OCI-LY3 (cell line): ENCODE data around the gene TADA3.

Experiments used
- H2AFZ ChIP-seq: fragments of 200-600, 300-600 bp; shearing (Covaris generic); 2 replicates; pipeline ENCODE4 v1.6.0; 2014; ENCODE audit warnings: antibody characterized with exemption, low read depth, low read length
- H3K27ac ChIP-seq: fragments of 200-600, 300-600 bp; sonication (generic); 2 replicates; pipeline ENCODE4 v1.5.1; 2014; ENCODE audit warnings: mild to moderate bottlenecking, low read length, moderate library complexity, mixed read lengths
- H3K27me3 ChIP-seq: fragments of 200-600, 300-600 bp; sonication (generic); 2 replicates; pipeline ENCODE4 v1.6.1; 2014; ENCODE audit warnings: low read depth, low read length, mixed read lengths
- H3K36me3 ChIP-seq: fragments of 200-600, 300-600 bp; sonication (generic); replicated peaks from 2 replicates; pipeline ENCODE3; 2014; ENCODE audit warnings: low read depth, low read length, mixed read lengths
- H3K4me1 ChIP-seq: fragments of 300-600, 200-600 bp; sonication (generic); 2 replicates; pipeline ENCODE4 v1.6.1; 2014; ENCODE audit warnings: low read length, mixed read lengths
- H3K4me2 ChIP-seq: fragments of 200-600, 300-600 bp; sonication (generic); 2 replicates; pipeline ENCODE4 v1.6.1; 2014; ENCODE audit warnings: low read length, mixed read lengths
- H3K4me3 ChIP-seq: fragments of 300-600, 200-600 bp; sonication (generic); 2 replicates; pipeline ENCODE4 v1.5.1; 2014; ENCODE audit warnings: antibody characterized with exemption, mild to moderate bottlenecking, low read length, moderate library complexity
- H3K79me2 ChIP-seq: fragments of 300-600, 200-600 bp; shearing (Covaris generic); 2 replicates; pipeline ENCODE4 v1.6.1; 2014; ENCODE audit warnings: mild to moderate bottlenecking, low read length, mixed read lengths
- H3K9ac ChIP-seq: fragments of 300-600, 200-600 bp; shearing (Covaris generic); 2 replicates; pipeline ENCODE4 v1.6.0; 2014; ENCODE audit warnings: mild to moderate bottlenecking, low read length, moderate library complexity
- H3K9me3 ChIP-seq: fragments of 200-600, 300-600 bp; shearing (Covaris generic); 2 replicates; pipeline ENCODE4 v1.6.1; 2014; ENCODE audit warnings: low read length, mixed read lengths; ENCODE audit not compliant: insufficient read depth
- H4K20me1 ChIP-seq: fragments of 200-600, 300-600 bp; sonication (generic); 2 replicates; pipeline ENCODE4 v1.6.1; 2016; ENCODE audit warnings: low read length, mixed read lengths; ENCODE audit not compliant: insufficient read depth
- EZH2phosphoT487 ChIP-seq: fragments of 200-600 bp; shearing (Covaris generic); IDR thresholded peaks from 2 replicates; pipeline ENCODE4 v1.6.1; 2018; ENCODE audit warnings: antibody characterized with exemption, mixed run types, low read depth
- TF ChIP-seq, protein P1 (sequence below): fragments of 200-600, 300-600 bp; sonication (generic); IDR thresholded peaks from 2 replicates; pipeline ENCODE4 v1.5.1; 2014; ENCODE audit warnings: antibody characterized with exemption, low read length, low read depth

TADA3 gene

DNA sequence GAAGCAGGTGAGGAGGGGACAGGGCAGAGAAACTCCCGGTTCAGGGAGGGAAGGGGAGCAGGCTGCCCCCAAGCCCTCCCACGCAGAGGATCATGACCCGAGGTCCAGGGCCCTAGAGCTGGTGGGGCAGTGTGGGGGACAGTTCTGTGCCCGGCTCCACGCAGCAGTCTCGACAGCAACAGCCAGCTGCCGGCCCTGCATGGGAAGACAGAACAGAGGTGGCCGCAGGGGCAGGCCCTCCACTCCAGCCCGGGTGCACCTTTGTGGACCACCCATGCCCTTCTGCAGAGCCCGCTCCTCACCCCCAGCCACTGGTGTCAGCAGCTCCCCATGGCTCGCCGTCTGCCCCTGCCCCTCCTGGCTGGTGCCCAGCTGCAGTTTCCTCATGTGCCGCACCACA is 34.8 kb downstream of the TADA3 start:
- no peaks in the 10 kb centered on the region for H3K27me3 ChIP-seq
- no peak overlapping the region for H3K4me3 ChIP-seq
- no peak overlapping the region for H2AFZ ChIP-seq
- no peaks in the 10 kb centered on the region for H3K4me1 ChIP-seq
- H3K9ac ChIP-seq, result no peak overlapping the region
- H3K4me2 ChIP-seq, result no peak overlapping the region
- no peaks in the 10 kb centered on the region for H4K20me1 ChIP-seq
- peaks cover 4% of the 10 kb centered on the region for H3K36me3 ChIP-seq
- H3K79me2 ChIP-seq, result no peaks in the 10 kb centered on the region
- no peak overlapping the region for H3K27ac ChIP-seq
- no peaks in the 10 kb centered on the region for H3K9me3 ChIP-seq
- TF ChIP-seq, protein P1, sequence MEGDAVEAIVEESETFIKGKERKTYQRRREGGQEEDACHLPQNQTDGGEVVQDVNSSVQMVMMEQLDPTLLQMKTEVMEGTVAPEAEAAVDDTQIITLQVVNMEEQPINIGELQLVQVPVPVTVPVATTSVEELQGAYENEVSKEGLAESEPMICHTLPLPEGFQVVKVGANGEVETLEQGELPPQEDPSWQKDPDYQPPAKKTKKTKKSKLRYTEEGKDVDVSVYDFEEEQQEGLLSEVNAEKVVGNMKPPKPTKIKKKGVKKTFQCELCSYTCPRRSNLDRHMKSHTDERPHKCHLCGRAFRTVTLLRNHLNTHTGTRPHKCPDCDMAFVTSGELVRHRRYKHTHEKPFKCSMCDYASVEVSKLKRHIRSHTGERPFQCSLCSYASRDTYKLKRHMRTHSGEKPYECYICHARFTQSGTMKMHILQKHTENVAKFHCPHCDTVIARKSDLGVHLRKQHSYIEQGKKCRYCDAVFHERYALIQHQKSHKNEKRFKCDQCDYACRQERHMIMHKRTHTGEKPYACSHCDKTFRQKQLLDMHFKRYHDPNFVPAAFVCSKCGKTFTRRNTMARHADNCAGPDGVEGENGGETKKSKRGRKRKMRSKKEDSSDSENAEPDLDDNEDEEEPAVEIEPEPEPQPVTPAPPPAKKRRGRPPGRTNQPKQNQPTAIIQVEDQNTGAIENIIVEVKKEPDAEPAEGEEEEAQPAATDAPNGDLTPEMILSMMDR, result no peak
- TF ChIP-seq EZH2phosphoT487, result no peak

DNA sequence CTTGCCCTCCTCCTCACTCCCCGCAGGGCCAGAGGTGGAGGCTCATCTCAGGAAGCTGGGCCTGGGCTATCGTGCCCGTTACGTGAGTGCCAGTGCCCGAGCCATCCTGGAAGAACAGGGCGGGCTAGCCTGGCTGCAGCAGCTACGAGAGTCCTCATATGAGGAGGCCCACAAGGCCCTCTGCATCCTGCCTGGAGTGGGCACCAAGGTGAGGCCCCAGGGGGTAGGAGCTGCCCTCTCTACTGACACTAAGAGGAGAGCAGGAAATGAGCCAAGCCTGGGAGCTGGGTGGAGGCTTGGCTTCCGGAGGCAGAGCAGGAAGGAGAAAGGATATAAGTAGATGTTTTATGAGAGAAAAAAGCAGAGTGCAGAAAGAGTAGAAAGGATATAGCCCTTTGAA is 37.6 kb downstream of the TADA3 start:
- Histone ChIP-seq H4K20me1 (no peaks in the 10 kb centered on the region), H3K27me3 (no peaks in the 10 kb centered on the region), H3K9me3 (no peaks in the 10 kb centered on the region), H3K4me1 (peaks cover 8% of the 10 kb centered on the region), H3K36me3 (peaks cover 9% of the 10 kb centered on the region), H3K4me3 (no peak overlapping the region), H3K27ac (no peak overlapping the region), H3K79me2 (peaks cover 15% of the 10 kb centered on the region), H3K9ac (no peak overlapping the region), H3K4me2 (no peak overlapping the region), H2AFZ (no peak overlapping the region)
- TF ChIP-seq, protein P1, result no peak
- no peak for TF ChIP-seq EZH2phosphoT487

DNA sequence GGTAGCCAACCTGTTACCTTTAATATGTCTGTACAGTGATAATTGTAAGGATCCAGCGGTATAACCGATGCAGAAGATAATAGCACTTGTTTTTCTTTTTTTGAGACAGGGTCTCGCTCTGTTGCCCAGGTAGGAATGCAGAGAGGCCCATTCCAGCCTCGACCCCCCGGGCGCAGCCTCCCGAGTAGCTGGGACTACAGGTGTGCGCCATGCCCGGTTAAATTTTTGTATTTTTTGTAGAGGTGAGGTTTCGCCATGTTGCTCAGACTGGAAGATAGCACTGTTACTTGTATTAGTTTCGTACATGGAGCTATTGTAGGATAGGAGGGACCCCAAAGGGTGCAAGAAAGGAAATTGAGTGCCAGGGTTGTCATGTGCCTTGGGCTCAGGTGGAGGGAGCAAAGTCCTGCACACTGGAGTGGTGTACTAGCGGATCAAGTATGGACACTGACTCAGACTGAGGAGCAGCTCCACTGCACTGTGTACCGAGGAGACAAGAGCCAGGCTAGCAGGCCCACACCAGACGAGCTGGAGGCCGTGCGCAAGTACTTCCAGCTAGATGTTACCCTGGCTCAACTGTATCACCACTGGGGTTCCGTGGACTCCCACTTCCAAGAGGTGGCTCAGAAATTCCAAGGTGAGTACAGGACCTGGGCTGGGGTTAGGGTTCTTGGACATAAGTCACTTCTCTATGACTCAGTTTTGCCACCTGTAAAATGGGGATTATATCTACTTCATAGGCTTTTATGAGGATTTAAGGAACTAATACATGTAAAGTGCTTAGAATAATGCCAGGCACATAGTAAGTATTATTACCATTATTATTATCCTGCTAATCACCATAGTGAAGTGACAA is 41.5 kb downstream of the TADA3 start:
- Histone ChIP-seq H3K4me2 (peak overlapping the region; percentile 92), H3K27ac (peak overlapping the region; percentile 72), H3K4me1 (peaks cover 13% of the 10 kb centered on the region), H3K9me3 (no peaks in the 10 kb centered on the region), H3K4me3 (peak overlapping the region; percentile 94), H2AFZ (peak overlapping the region; percentile 66; the same call in 1 of the 2 replicates), H3K27me3 (no peaks in the 10 kb centered on the region), H3K79me2 (peaks cover 15% of the 10 kb centered on the region), H3K9ac (peak overlapping the region; percentile 65), H4K20me1 (no peaks in the 10 kb centered on the region), H3K36me3 (peaks cover 27% of the 10 kb centered on the region)
- TF ChIP-seq, protein P1, result no peak
- TF ChIP-seq EZH2phosphoT487, result no peak

DNA sequence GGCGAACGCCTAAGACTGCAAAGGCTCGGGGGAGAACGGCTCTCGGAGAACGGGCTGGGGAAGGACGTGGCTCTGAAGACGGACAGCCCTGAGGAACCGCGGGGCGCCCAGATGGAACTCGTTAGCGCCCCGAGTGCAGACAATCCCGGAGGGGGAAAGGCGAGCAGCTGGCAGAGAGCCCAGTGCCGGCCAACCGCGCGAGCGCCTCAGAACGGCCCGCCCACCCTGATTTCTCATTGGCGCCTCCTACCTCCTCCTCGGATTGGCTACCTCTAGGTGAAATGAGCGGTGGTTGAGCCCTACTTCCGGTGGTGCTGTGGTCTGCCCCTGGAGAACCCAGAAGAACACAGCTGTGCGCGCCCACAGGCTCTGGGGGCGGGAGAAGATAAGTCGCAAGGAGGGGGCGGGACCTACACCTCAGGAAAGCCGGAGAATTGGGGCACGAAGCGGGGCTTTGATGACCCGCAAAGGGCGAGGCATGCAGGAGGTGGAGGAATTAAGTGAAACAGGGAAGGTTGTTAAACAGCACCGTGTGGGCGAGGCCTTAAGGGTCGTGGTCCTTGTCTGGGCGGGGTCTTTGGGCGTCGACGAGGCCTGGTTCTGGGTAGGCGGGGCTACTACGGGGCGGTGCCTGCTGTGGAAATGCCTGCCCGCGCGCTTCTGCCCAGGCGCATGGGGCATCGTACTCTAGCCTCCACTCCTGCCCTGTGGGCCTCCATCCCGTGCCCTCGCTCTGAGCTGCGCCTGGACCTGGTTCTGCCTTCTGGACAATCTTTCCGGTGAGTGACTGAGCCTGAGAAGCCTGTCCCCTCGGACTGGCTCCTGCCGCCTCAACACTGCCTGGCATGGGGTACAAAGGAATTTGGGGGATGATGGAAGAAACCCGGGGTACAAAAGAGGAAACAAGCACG is 42.4 kb downstream of the TADA3 start, which contains the start of gene OGG1:
Gene OGG1, plus strand, starts transcription at position 308 of the 911 bp plus-strand sequence. Its CDS starts 335 bp downstream, at position 643.
- Histone ChIP-seq H3K4me2 (peak within 1 kb of the TSS; percentile 92), H3K36me3 (peaks cover 31% of the 10 kb centered on the region), H3K27me3 (no peaks in the 10 kb centered on the region), H2AFZ (peak within 1 kb of the TSS; percentile 66; the same call in 1 of the 2 replicates), H4K20me1 (no peaks in the 10 kb centered on the region), H3K79me2 (peaks cover 15% of the 10 kb centered on the region), H3K9me3 (no peaks in the 10 kb centered on the region), H3K4me1 (peaks cover 13% of the 10 kb centered on the region), H3K27ac (peak within 1 kb of the TSS; percentile 72), H3K4me3 (peak within 1 kb of the TSS; percentile 94), H3K9ac (peak within 1 kb of the TSS; percentile 65)
- TF ChIP-seq EZH2phosphoT487, result no peak
- TF ChIP-seq, protein P1, result no peak
